IMR-90 (cell line): Measurements from ENCODE around the gene TRAPPC2L. TPM values are rescaled to one million over a fixed set of nuclear protein-coding genes. Genes with fewer than 3 reads are reported as not detected.

Source experiments
- ATAC-seq: fragments of 200-7000 bp; cut with Tn5 transposase; 2 replicates; pipeline ENCODE4 v1.9.1; 2020; ENCODE audit warnings: low read depth, mild to moderate bottlenecking, moderate library complexity
- BruUV-seq: library from RNA; stranded (reverse); fragments of 400-500 nt; replicated peaks from 2 replicates; lab custom pipeline; 2021; lab: Mats Ljungman, UMichigan
- CTCF ChIA-PET: fragments of 300-600 bp; formaldehyde crosslinking; extraction: SDS; loops from one replicate; lab custom pipeline; 2021; ENCODE audit warnings: antibody characterized with exemption; lab: Yijun Ruan, JAX
- POLR2A ChIA-PET: fragments of 300-600 bp; sonication (Branson Sonifier 250); formaldehyde crosslinking; loops from one replicate; lab custom pipeline; 2022; ENCODE audit warnings: antibody characterized with exemption; ENCODE audit not compliant: unreplicated experiment; lab: Charles Lee
- DNase-seq: peaks from one replicate; pipeline ENCODE4 v3.0.0; 2013
- H2AFZ ChIP-seq: replicated peaks from 2 replicates; pipeline ENCODE3; 2013; ENCODE audit warnings: low read length, mild to moderate bottlenecking; ENCODE audit not compliant: poor library complexity
- H2AK5ac ChIP-seq: 2 replicates; pipeline ENCODE4 v1.6.1; 2013; ENCODE audit warnings: low read depth, low read length, inconsistent platforms
- H2AK9ac ChIP-seq: replicated peaks from 2 replicates; pipeline ENCODE3; 2013; ENCODE audit warnings: mild to moderate bottlenecking, low read depth, low read length, moderate library complexity; ENCODE audit not compliant: poor library complexity
- H2BK120ac ChIP-seq: 2 replicates; pipeline ENCODE4 v1.6.1; 2013; ENCODE audit warnings: low read depth, low read length, inconsistent platforms
- H2BK15ac ChIP-seq: 3 replicates; pipeline ENCODE4 v1.6.1; 2013; ENCODE audit warnings: low read depth, low read length, inconsistent platforms
- H2BK20ac ChIP-seq: 2 replicates; pipeline ENCODE4 v1.6.1; 2013; ENCODE audit warnings: low read depth, mild to moderate bottlenecking, inconsistent platforms, low read length, moderate library complexity
- H2BK5ac ChIP-seq: 2 replicates; pipeline ENCODE4 v1.6.1; 2013; ENCODE audit warnings: mild to moderate bottlenecking, low read depth, low read length, inconsistent platforms; ENCODE audit not compliant: poor library complexity, severe bottlenecking
- H3K14ac ChIP-seq: replicated peaks from 2 replicates; pipeline ENCODE4 v1.6.1; 2013; ENCODE audit warnings: low read depth, low read length, inconsistent platforms
- H3K18ac ChIP-seq: 2 replicates; pipeline ENCODE4 v1.6.1; 2013; ENCODE audit warnings: low read depth, low read length, control low read depth
- H3K23ac ChIP-seq: 2 replicates; pipeline ENCODE4 v1.6.1; 2013; ENCODE audit warnings: low read depth, low read length, inconsistent platforms
- H3K27ac ChIP-seq: 2 replicates; pipeline ENCODE4 v1.5.1; 2013; ENCODE audit warnings: mild to moderate bottlenecking, control low read depth, low read length; ENCODE audit not compliant: insufficient read depth
- H3K27me3 ChIP-seq: 2 replicates; pipeline ENCODE4 v1.6.1; 2013; ENCODE audit warnings: low read length; ENCODE audit not compliant: control insufficient read depth, insufficient read depth
- H3K36me3 ChIP-seq: 2 replicates; pipeline ENCODE4 v1.6.1; 2013; ENCODE audit warnings: low read length, mixed read lengths; ENCODE audit not compliant: control insufficient read depth, insufficient read depth
- H3K4ac ChIP-seq: 2 replicates; pipeline ENCODE4 v1.6.1; 2013; ENCODE audit warnings: low read depth, low read length, inconsistent platforms
- H3K4me1 ChIP-seq: 2 replicates; pipeline ENCODE4 v1.6.1; 2013; ENCODE audit warnings: low read length, mixed read lengths; ENCODE audit not compliant: control insufficient read depth, insufficient read depth
- H3K4me2 ChIP-seq: 2 replicates; pipeline ENCODE4 v1.6.1; 2013; ENCODE audit warnings: low read depth, mild to moderate bottlenecking, control low read depth, low read length, moderate library complexity
- H3K4me3 ChIP-seq: 2 replicates; pipeline ENCODE4 v1.5.1; 2013; ENCODE audit warnings: low read depth, mild to moderate bottlenecking, control low read depth, low read length, moderate library complexity; ENCODE audit not compliant: insufficient read depth
- H3K56ac ChIP-seq: 2 replicates; pipeline ENCODE4 v1.6.1; 2013; ENCODE audit warnings: low read length, inconsistent platforms; ENCODE audit not compliant: insufficient read depth; ENCODE audit errors: extremely low read depth
- H3K79me1 ChIP-seq, 2 experiments: 2 replicates each; pipeline ENCODE4 v1.6.1; 2013; ENCODE audit warnings: low read length in 2 of 2, inconsistent platforms in 1 of 2, low read depth in 1 of 2
- H3K9ac ChIP-seq: 2 replicates; pipeline ENCODE4 v1.6.1; 2013; ENCODE audit warnings: low read depth, low read length, control low read depth
- H3K9me1 ChIP-seq: 2 replicates; pipeline ENCODE4 v1.6.1; 2013; ENCODE audit warnings: low read length, inconsistent platforms; ENCODE audit not compliant: insufficient read depth
- H3K9me3 ChIP-seq: 2 replicates; pipeline ENCODE4 v1.6.1; 2013; ENCODE audit warnings: low read length; ENCODE audit not compliant: control insufficient read depth, insufficient read depth
- H4K20me1 ChIP-seq: 2 replicates; pipeline ENCODE4 v1.6.1; 2013; ENCODE audit warnings: low read length, inconsistent platforms; ENCODE audit not compliant: insufficient read depth
- H4K5ac ChIP-seq: 2 replicates; pipeline ENCODE4 v1.6.1; 2013; ENCODE audit warnings: mild to moderate bottlenecking, low read depth, low read length, control low read depth
- H4K8ac ChIP-seq, 2 experiments: 2 replicates each; pipeline ENCODE4 v1.6.1; 2013; ENCODE audit warnings: low read depth in 2 of 2, low read length in 2 of 2, control low read depth in 1 of 2, inconsistent platforms in 1 of 2
- H4K91ac ChIP-seq: 2 replicates; pipeline ENCODE4 v1.6.1; 2013; ENCODE audit warnings: low read depth, low read length, inconsistent platforms; ENCODE audit not compliant: insufficient read depth
- BHLHE40 ChIP-seq: fragments of 150-350 bp; IDR thresholded peaks from 2 replicates; pipeline ENCODE4 v1.6.1; 2016; ENCODE audit warnings: mild to moderate bottlenecking, low read depth, low read length
- CEBPB ChIP-seq: IDR thresholded peaks from 2 replicates; pipeline ENCODE4 v1.6.1; 2012; ENCODE audit warnings: low read depth, low read length, improper control_type of control experiment
- CHD1 ChIP-seq: IDR thresholded peaks from 2 replicates; pipeline ENCODE4 v1.6.1; 2012; ENCODE audit warnings: low read depth, low read length, improper control_type of control experiment
- FOS ChIP-seq: fragments of 150-350 bp; IDR thresholded peaks from 2 replicates; pipeline ENCODE4 v1.6.1; 2016; ENCODE audit warnings: low read depth, low read length
- MAFK ChIP-seq: IDR thresholded peaks from 2 replicates; pipeline ENCODE4 v1.6.1; 2012; ENCODE audit warnings: low read depth, low read length, improper control_type of control experiment
- MAZ ChIP-seq: IDR thresholded peaks from 2 replicates; pipeline ENCODE4 v1.6.1; 2012; ENCODE audit warnings: low read depth, mild to moderate bottlenecking, low read length, improper control_type of control experiment, moderate library complexity, borderline replicate concordance
- MXI1 ChIP-seq: IDR thresholded peaks from 2 replicates; pipeline ENCODE4 v1.6.1; 2012; ENCODE audit warnings: low read depth, mild to moderate bottlenecking, low read length, moderate library complexity, borderline replicate concordance
- NFE2L2 ChIP-seq: fragments of 150-350 bp; IDR thresholded peaks from 2 replicates; pipeline ENCODE4 v1.6.1; 2016; ENCODE audit warnings: low read depth, mild to moderate bottlenecking, low read length
- POLR2A ChIP-seq: IDR thresholded peaks from 2 replicates; pipeline ENCODE4 v1.6.1; 2012; ENCODE audit warnings: mild to moderate bottlenecking, low read depth, low read length
- RAD21 ChIP-seq: IDR thresholded peaks from 2 replicates; pipeline ENCODE4 v1.6.1; 2012; ENCODE audit warnings: low read length, improper control_type of control experiment
- RCOR1 ChIP-seq: IDR thresholded peaks from 2 replicates; pipeline ENCODE4 v1.6.1; 2012; ENCODE audit warnings: mild to moderate bottlenecking, low read length, improper control_type of control experiment; ENCODE audit not compliant: insufficient replicate concordance
- RFX5 ChIP-seq: IDR thresholded peaks from 2 replicates; pipeline ENCODE4 v1.8.0; 2012; ENCODE audit warnings: low read depth, mild to moderate bottlenecking, low read length, moderate library complexity
- SMC3 ChIP-seq: fragments of 150-350 bp; IDR thresholded peaks from 2 replicates; pipeline ENCODE4 v1.6.1; 2016; ENCODE audit warnings: low read depth, mild to moderate bottlenecking, antibody characterized with exemption, low read length, moderate library complexity
- WGBS, 2 experiments: methylation state at CpG; one replicate each; pipeline versions ENCODE4 v1.1.5 to v1.1.7; 2013; ENCODE audit warnings: missing lambda C conversion rate in 2 of 2; ENCODE audit not compliant: insufficient read length in 1 of 2; ENCODE audit errors: extremely low coverage in 2 of 2; 5-methylcytosine and 5-hydroxymethylcytosine counted together
- dilution Hi-C: fragments of 300-500 bp; cut with HindIII; formaldehyde crosslinking; loops from one replicate; pipeline ENCODE4 v1.14.3; 2018; ENCODE audit warnings: low sequenced_read_pairs; ENCODE audit not compliant: unreplicated experiment
- in situ Hi-C: fragments of 300-500 bp; cut with MboI; formaldehyde crosslinking; loops from 3 replicates; pipeline ENCODE4 v1.14.3; 2019; ENCODE audit warnings: low sequenced_read_pairs, inconsistent platforms, mixed read lengths
- intact Hi-C: fragments of 100-400 bp; cut with micrococcal nuclease; formaldehyde crosslinking; loops from 2 replicates; pipeline ENCODE4 v1.10.0; 2022
- polyA plus RNA-seq, 3 experiments: library from polyadenylated mRNA; depleted of rRNA; stranded (reverse); fragments of >200 nt; gene quantifications; 2 replicates each; pipeline ENCODE4 v1.2.3, GENCODE V29; 2012; ENCODE audit warnings: low replicate concordance in 1 of 3
- total RNA-seq: library from RNA; depleted of rRNA; stranded (reverse); fragments of >200 nt; gene quantifications from 2 replicates; pipeline ENCODE4 v1.2.3, GENCODE V29; 2012
- TF ChIP-seq, protein P1 (sequence below): fragments of 150-350 bp; IDR thresholded peaks from 2 replicates; pipeline ENCODE4 v1.6.1; 2016; ENCODE audit warnings: low read depth, mild to moderate bottlenecking, low read length, moderate library complexity, borderline replicate concordance
- TF ChIP-seq, protein P2 (sequence below): fragments of 150-350 bp; IDR thresholded peaks from 2 replicates; pipeline ENCODE4 v1.6.1; 2017; ENCODE audit warnings: mild to moderate bottlenecking, antibody characterized with exemption, low read length, low read depth
- TF ChIP-seq, protein P3 (sequence below): conservative IDR thresholded peaks from 2 replicates; pipeline ENCODE4 v1.5.1; 2012; ENCODE audit warnings: mild to moderate bottlenecking, low read depth, low read length, improper control_type of control experiment

TRAPPC2L gene
- total and polyA plus RNA-seq, 2 of the 4 experiments (the other 2 are of a cell fraction) = 102 to 109 TPM

DNA sequence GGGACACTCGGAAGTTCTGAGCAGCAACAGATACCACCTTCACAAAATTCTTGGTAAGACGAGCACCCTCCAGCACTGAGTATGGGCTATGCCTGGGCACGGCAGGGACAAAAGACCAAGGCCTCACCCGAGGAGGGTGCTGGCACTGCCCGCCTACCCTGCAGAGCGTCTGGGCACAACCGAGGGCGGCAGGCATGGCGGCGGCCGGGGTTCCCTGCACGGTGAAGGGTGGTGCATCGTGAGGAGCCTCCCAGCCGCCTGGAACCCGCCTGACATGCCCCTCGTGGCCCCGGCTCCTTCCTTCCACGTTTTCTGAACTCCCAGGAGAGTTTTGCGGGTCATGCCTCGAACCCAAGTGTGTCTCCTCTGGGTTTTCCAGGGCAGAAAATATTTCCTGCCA lies 19.1 kb upstream of the TRAPPC2L start:
- Histone ChIP-seq H3K4ac (no peak overlapping the region), H2BK20ac (no peak overlapping the region), H2BK15ac (no peak overlapping the region), H3K18ac (no peak overlapping the region), H3K14ac (no peak overlapping the region), H3K27me3 (no peaks in the 10 kb centered on the region), H3K23ac (no peak overlapping the region), H4K5ac (no peak overlapping the region), H3K9me3 (no peaks in the 10 kb centered on the region), H4K20me1 (peaks cover 6% of the 10 kb centered on the region; the same call in 1 of the 2 replicates), H3K4me3 (no peak overlapping the region), H3K9me1 (no peaks in the 10 kb centered on the region), H3K56ac (no peak overlapping the region), H3K27ac (no peak overlapping the region), H3K79me1 (no peaks in the 10 kb centered on the region; a peak in 1 of 4 replicates), H3K4me2 (no peak overlapping the region), H2AFZ (no peak overlapping the region), H4K8ac (no peak overlapping the region), H2BK120ac (no peak overlapping the region), H3K9ac (no peak overlapping the region), H4K91ac (no peak overlapping the region), H3K36me3 (peaks cover 35% of the 10 kb centered on the region), H2AK5ac (no peak overlapping the region), H2AK9ac (no peak overlapping the region), H2BK5ac (no peak overlapping the region), H3K4me1 (no peaks in the 10 kb centered on the region)
- in situ Hi-C loops = no loop called here
- ATAC-seq (no peak), DNase-seq (no peak)
- dilution Hi-C loops = no loop called here
- POLR2A ChIA-PET = no interaction called here
- WGBS, 2 experiments = 93% methylated on average over 16 of the region's 20 CpGs; no CpG with 5 or more reads in 1 of the 2 experiments
- intact Hi-C loops = no loop called here
- TF ChIP-seq BHLHE40 (no peak), CEBPB (no peak), RFX5 (no peak), NFE2L2 (no peak), MXI1 (no peak), MAZ (no peak), POLR2A (no peak), RCOR1 (no peak), CHD1 (no peak), RAD21 (no peak), FOS (no peak), SMC3 (no peak), MAFK (no peak)
- TF ChIP-seq, protein P1, sequence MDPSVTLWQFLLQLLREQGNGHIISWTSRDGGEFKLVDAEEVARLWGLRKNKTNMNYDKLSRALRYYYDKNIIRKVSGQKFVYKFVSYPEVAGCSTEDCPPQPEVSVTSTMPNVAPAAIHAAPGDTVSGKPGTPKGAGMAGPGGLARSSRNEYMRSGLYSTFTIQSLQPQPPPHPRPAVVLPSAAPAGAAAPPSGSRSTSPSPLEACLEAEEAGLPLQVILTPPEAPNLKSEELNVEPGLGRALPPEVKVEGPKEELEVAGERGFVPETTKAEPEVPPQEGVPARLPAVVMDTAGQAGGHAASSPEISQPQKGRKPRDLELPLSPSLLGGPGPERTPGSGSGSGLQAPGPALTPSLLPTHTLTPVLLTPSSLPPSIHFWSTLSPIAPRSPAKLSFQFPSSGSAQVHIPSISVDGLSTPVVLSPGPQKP = no peak
- TF ChIP-seq, protein P2, sequence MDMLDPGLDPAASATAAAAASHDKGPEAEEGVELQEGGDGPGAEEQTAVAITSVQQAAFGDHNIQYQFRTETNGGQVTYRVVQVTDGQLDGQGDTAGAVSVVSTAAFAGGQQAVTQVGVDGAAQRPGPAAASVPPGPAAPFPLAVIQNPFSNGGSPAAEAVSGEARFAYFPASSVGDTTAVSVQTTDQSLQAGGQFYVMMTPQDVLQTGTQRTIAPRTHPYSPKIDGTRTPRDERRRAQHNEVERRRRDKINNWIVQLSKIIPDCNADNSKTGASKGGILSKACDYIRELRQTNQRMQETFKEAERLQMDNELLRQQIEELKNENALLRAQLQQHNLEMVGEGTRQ = no peak
- TF ChIP-seq, protein P3, sequence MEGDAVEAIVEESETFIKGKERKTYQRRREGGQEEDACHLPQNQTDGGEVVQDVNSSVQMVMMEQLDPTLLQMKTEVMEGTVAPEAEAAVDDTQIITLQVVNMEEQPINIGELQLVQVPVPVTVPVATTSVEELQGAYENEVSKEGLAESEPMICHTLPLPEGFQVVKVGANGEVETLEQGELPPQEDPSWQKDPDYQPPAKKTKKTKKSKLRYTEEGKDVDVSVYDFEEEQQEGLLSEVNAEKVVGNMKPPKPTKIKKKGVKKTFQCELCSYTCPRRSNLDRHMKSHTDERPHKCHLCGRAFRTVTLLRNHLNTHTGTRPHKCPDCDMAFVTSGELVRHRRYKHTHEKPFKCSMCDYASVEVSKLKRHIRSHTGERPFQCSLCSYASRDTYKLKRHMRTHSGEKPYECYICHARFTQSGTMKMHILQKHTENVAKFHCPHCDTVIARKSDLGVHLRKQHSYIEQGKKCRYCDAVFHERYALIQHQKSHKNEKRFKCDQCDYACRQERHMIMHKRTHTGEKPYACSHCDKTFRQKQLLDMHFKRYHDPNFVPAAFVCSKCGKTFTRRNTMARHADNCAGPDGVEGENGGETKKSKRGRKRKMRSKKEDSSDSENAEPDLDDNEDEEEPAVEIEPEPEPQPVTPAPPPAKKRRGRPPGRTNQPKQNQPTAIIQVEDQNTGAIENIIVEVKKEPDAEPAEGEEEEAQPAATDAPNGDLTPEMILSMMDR = no peak
- CTCF ChIA-PET = no interaction called here
- BruUV-seq = no TSS peak
